Activated naive CD8-positive, alpha-beta T cell treated with anti-CD3 and anti-CD28 coated beads, Interleukin-2, amount 10 ng/mL, durations not matched to agents 7 days and 5 days (primary cell): ENCODE data around the gene PLD5. TPM values are rescaled to one million over a fixed set of nuclear protein-coding genes. Genes with fewer than 3 reads are reported as not detected.
"Not testable (repeated sequence)": the region's sequence is repeated elsewhere in the genome, so short reads cannot be mapped to it uniquely, and the experiment has no call there.

Experiments used
- ATAC-seq: fragments of 150-1000 bp; cut with Tn5 transposase; one replicate; pipeline ENCODE4 v1.10.0; 2021; ENCODE audit warnings: low read depth, moderate library complexity
- POLR2A ChIA-PET: fragments of 350-600 bp; sonication (Branson Sonifier 250); formaldehyde crosslinking; loops from one replicate; lab custom pipeline; 2021; ENCODE audit warnings: antibody characterized with exemption; lab: Charles Lee
- DNase-seq: peaks from one replicate; pipeline ENCODE4 v3.0.0; 2021
- H3K27ac Mint-ChIP-seq: one replicate; pipeline ENCODE4 v1.8.0; 2022; ENCODE audit warnings: mild to moderate bottlenecking, mixed read lengths
- H3K27me3 Mint-ChIP-seq: one replicate; pipeline ENCODE4 v1.8.0; 2022; ENCODE audit warnings: mild to moderate bottlenecking, moderate library complexity, mixed read lengths
- H3K36me3 Mint-ChIP-seq: one replicate; pipeline ENCODE4 v1.8.0; 2021; ENCODE audit warnings: mild to moderate bottlenecking, mixed read lengths
- H3K4me1 Mint-ChIP-seq: one replicate; pipeline ENCODE4 v1.8.0; 2021; ENCODE audit warnings: mixed read lengths
- H3K4me3 Mint-ChIP-seq: one replicate; pipeline ENCODE4 v1.8.0; 2022; ENCODE audit warnings: mild to moderate bottlenecking, moderate library complexity, mixed read lengths
- H3K9me3 Mint-ChIP-seq: one replicate; pipeline ENCODE4 v1.8.0; 2021; ENCODE audit warnings: mixed read lengths
- total RNA-seq, 2 experiments: library from RNA; stranded (reverse); gene quantifications; one replicate each; pipeline ENCODE4 v1.2.3, GENCODE V29; 2021

Gene PLD5
- total RNA-seq, 2 experiments from 2014 or later = not detected

DNA sequence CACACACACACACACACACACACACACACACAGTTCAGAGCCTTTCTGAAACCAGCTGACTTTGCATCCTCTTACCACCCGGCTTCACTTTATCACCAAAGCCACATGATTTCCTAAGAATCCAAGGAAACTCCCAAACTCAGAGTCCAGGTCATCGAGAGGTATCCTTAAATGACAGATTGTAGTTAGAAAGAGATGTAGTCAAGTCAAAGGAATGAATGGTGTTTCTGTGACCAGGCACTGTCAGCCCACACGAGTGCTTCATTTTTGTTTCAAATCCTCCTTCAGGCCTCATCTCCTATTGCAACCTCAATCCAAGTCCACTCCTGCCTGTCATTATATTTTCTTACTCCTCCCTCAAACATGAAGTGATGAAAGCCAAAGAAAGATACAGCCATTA lies 174.1 kb downstream of the PLD5 start:
- H3K4me3 Mint-ChIP-seq, POLR2A ChIA-PET, DNase-seq, H3K27ac Mint-ChIP-seq, H3K9me3 Mint-ChIP-seq, H3K36me3 Mint-ChIP-seq, ATAC-seq, H3K4me1 Mint-ChIP-seq, H3K27me3 Mint-ChIP-seq: not testable (repeated sequence)

DNA sequence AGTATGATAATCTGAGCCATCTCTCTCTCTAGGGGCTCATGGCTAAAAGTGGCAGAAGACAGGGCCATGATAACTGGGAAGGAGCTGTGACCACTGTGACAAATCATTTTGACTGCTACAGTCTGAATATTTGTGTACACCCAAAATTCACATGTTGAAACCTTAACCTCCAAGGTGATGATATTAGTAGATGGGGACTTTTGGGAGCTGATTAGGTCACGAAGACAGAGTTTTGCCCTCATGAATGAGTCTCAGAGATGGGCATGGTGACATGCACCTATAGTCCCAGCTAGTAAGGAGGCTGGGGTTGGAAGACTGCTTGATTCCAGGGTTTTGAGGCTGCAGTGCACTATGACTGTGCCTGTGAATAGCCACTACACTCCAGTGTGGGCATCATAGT lies 174.9 kb downstream of the PLD5 start:
- POLR2A ChIA-PET = no interaction called here
- no peak for ATAC-seq
- no peak overlapping the region for H3K27ac Mint-ChIP-seq
- H3K27me3 Mint-ChIP-seq = no peaks in the 10 kb centered on the region
- no peaks in the 10 kb centered on the region for H3K4me1 Mint-ChIP-seq
- H3K4me3 Mint-ChIP-seq = no peak overlapping the region
- H3K9me3 Mint-ChIP-seq = peaks cover 5% of the 10 kb centered on the region
- no peaks in the 10 kb centered on the region for H3K36me3 Mint-ChIP-seq
- DNase-seq = no peak

GRCh38 chr1:242330865-242331264 lies 193.6 kb downstream of the PLD5 start:
- DNase-seq, H3K36me3 Mint-ChIP-seq, H3K4me3 Mint-ChIP-seq, H3K9me3 Mint-ChIP-seq, ATAC-seq, H3K27ac Mint-ChIP-seq, POLR2A ChIA-PET, H3K4me1 Mint-ChIP-seq, H3K27me3 Mint-ChIP-seq: not testable (repeated sequence)

DNA sequence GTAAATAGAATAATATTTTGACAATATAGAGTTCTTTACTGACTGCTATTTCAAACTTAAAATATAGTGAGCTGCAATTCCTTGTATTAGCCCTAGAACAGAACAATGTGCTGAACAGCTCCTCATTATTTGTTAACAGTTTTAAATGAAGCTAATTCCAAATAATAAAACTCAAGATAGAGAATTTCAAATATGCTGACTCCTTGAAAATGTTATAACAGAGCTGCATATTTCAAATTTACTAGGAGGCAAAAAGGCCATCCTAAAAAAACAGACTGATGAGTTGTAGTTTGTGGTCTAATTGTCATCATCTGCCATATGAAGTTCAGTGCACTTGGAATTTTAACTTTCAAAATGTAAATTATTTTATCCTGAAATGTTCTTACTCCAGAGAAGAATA lies 197.1 kb downstream of the PLD5 start:
- H3K36me3 Mint-ChIP-seq, DNase-seq, POLR2A ChIA-PET, H3K27ac Mint-ChIP-seq, H3K4me3 Mint-ChIP-seq, H3K9me3 Mint-ChIP-seq, H3K4me1 Mint-ChIP-seq, H3K27me3 Mint-ChIP-seq, ATAC-seq: not testable (repeated sequence)

DNA sequence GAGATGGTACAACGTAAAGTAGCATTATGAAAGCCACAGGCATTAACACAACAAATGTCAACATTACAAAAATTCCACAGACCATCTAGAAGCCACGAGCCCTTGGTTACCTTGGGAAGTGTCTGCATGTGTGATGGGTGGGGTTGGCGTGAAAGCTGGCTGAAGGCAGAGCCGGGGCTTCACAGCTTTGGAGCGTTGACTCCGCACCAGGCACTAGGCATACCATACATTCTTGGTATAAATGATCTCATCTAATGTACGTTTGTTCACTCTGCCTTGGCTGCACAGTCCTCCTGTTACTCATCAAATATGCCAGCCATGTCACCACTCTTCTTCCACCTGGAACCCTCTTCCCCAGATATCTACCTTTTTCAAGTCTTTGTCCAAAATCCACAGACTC lies 202.5 kb downstream of the PLD5 start:
- DNase-seq, H3K27ac Mint-ChIP-seq, H3K9me3 Mint-ChIP-seq, H3K36me3 Mint-ChIP-seq, H3K4me1 Mint-ChIP-seq, ATAC-seq, H3K4me3 Mint-ChIP-seq, POLR2A ChIA-PET, H3K27me3 Mint-ChIP-seq: not testable (repeated sequence)

DNA sequence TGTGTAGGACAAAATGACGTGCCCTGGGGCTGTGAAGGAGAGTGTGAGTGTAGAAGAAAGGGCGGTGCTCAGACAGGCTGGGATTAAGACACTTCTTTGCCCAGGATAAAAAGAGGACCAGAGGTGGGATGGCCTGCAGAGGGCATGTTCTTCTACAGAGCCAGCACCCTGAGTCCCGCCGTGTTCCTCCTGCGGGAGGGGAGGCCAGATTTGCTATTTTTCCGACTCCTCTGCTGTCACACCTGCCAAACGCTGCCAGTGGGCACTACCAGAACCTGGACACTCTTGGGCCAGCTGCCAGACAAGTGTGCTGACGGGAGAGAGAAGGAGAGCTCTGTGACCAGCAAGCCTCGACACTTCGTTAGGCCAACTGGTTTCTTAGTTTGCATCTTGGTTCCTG lies 206.4 kb downstream of the PLD5 start:
- Mint-ChIP-seq H3K4me3 (no peak overlapping the region), H3K27ac (no peak overlapping the region), H3K27me3 (no peaks in the 10 kb centered on the region), H3K4me1 (no peaks in the 10 kb centered on the region), H3K36me3 (no peaks in the 10 kb centered on the region), H3K9me3 (peaks cover 2% of the 10 kb centered on the region)
- ATAC-seq (no peak), DNase-seq (no peak)
- POLR2A ChIA-PET = no interaction called here

DNA sequence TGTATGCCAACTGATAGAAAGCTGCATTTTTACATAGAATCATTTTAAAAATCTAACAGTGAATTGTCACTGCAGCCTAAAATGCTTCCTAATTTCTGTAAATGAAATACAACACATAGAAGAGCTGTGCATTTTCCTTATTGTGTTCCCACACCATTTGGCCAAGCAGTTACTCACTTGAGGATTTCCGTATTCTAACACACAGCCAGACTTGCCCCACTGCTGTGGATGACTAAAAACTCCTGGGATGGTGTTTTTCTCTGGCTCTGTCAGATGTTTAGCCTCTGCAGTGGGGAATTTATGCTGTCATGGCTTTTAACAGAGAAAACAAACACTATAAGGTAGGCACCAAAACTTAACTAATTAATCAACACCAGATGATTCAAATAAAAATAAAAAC lies 209.6 kb downstream of the PLD5 start:
- H3K27ac Mint-ChIP-seq, H3K9me3 Mint-ChIP-seq, H3K27me3 Mint-ChIP-seq, H3K36me3 Mint-ChIP-seq, DNase-seq, POLR2A ChIA-PET, H3K4me1 Mint-ChIP-seq, H3K4me3 Mint-ChIP-seq, ATAC-seq: not testable (repeated sequence)

DNA sequence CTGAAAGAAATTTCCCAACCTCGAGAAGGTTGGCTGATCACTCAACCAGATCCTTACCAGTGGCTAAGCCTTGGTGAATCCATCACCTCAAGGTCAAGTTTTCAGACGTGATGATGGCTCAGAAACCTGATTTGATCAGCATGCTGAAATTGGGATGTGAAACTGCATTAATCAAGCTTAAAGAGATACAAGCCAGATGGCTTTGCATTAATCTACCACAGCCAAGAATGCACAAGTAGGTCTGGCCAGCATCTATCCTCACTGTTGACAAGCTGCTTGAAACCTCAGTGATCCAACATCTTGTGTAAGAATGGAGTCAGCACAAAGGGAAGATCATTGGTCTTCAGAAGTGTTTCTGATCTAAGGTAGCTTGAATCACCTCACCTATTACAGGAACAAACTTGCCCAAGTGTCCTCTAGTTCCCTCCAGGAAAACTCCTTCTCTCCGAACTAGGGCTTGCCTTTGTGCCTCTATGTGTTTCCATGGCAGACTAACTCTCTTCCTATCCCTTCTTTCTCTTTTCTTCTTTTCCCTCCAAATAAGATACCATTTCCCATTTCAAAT lies 210.3 kb downstream of the PLD5 start:
- H3K36me3 Mint-ChIP-seq, POLR2A ChIA-PET, DNase-seq, H3K27me3 Mint-ChIP-seq, H3K9me3 Mint-ChIP-seq, ATAC-seq, H3K4me1 Mint-ChIP-seq, H3K27ac Mint-ChIP-seq, H3K4me3 Mint-ChIP-seq: not testable (repeated sequence)

DNA sequence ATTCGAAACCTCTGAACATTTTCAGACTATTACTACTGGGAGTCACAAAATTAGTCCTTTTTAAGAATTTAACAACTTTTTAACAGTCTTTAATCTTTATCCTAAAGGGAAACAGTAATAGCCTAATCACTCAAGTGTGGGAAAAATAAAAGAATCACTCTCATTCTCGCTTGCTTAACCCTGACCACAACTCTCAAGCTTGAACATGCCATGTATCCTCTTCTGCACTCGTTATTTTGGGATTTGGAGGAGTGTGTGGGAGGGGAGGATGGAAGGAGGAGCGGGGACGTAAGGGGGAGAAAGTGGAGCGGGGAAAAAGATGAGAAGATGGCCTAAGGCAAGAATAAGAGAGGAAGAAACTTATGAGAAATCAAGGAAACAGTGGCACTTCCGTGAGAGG lies 215.8 kb downstream of the PLD5 start:
- H3K9me3 Mint-ChIP-seq, ATAC-seq, H3K36me3 Mint-ChIP-seq, H3K27me3 Mint-ChIP-seq, DNase-seq, H3K4me3 Mint-ChIP-seq, POLR2A ChIA-PET, H3K27ac Mint-ChIP-seq, H3K4me1 Mint-ChIP-seq: not testable (repeated sequence)

- H3K4me3 Mint-ChIP-seq, H3K9me3 Mint-ChIP-seq, H3K27me3 Mint-ChIP-seq, DNase-seq, H3K36me3 Mint-ChIP-seq, ATAC-seq, H3K4me1 Mint-ChIP-seq, POLR2A ChIA-PET, H3K27ac Mint-ChIP-seq: not testable (repeated sequence)
These were observed 230.7 kb downstream of the PLD5 start for GRCh38 chr1:242293781-242294180.

GRCh38 chr1:242288067-242288466 lies 236.4 kb downstream of the PLD5 start:
- ATAC-seq, H3K4me1 Mint-ChIP-seq, H3K27ac Mint-ChIP-seq, POLR2A ChIA-PET, DNase-seq, H3K36me3 Mint-ChIP-seq, H3K27me3 Mint-ChIP-seq, H3K9me3 Mint-ChIP-seq, H3K4me3 Mint-ChIP-seq: not testable (repeated sequence)

- H3K27ac Mint-ChIP-seq, H3K9me3 Mint-ChIP-seq, H3K27me3 Mint-ChIP-seq, ATAC-seq, H3K36me3 Mint-ChIP-seq, DNase-seq, H3K4me3 Mint-ChIP-seq, POLR2A ChIA-PET, H3K4me1 Mint-ChIP-seq: not testable (repeated sequence)
These were observed 241.6 kb downstream of the PLD5 start for GRCh38 chr1:242282758-242283485.

DNA sequence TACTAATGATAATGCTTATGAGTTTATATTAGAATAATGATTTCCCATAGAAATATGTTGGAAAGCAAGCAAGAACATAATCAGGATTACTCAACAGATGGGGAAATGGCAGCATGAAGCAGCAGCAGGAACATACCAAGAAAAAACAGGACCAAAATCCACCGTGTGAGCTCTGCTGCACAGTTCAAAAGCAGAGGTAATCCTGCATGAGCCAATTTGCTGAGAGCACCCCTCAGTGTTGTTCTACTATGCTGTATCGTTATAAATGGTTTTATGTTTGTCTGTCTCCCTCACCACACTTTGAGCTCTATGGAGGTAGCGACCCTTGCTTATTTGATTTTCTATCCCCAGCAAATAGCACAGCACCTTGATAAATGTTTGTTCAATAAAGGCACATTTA lies 246.1 kb downstream of the PLD5 start:
- DNase-seq, H3K4me1 Mint-ChIP-seq, POLR2A ChIA-PET, H3K27me3 Mint-ChIP-seq, H3K4me3 Mint-ChIP-seq, H3K36me3 Mint-ChIP-seq, H3K27ac Mint-ChIP-seq, H3K9me3 Mint-ChIP-seq, ATAC-seq: not testable (repeated sequence)

DNA sequence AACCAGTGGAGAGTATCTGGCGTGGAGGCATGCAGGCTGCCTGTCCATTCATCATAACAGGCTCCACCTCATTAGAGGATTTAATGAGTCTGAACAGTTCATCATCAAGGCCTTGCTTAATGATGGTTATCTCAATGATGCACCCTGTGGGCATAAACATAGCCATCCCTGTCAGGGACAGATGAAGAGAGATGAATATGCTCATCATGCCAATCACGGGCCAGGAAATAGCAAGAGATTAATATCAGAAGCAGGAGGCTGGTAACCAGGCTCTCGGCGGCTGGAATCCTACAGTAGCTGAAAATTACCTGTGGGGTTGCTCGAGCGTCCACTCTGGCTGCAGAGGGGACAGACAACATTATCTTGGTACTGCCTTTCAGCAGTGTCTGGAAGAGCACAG lies 247.7 kb downstream of the PLD5 start:
- DNase-seq, H3K4me1 Mint-ChIP-seq, H3K4me3 Mint-ChIP-seq, H3K9me3 Mint-ChIP-seq, ATAC-seq, POLR2A ChIA-PET, H3K27ac Mint-ChIP-seq, H3K36me3 Mint-ChIP-seq, H3K27me3 Mint-ChIP-seq: not testable (repeated sequence)
